Mucosa of descending colon (tissue), 3 donors: ENCODE results near the gene TMEM109. TPM values are rescaled to one million over a fixed set of nuclear protein-coding genes. Genes with fewer than 3 reads are reported as not detected.

ENCODE experiments used
- ATAC-seq: fragments of 200-7000 bp; cut with Tn5 transposase; one replicate; pipeline ENCODE4 v1.9.1; 2020; ENCODE audit warnings: mild to moderate bottlenecking, moderate library complexity
- DNase-seq, 3 donors: peaks; one replicate each; pipeline ENCODE4 v3.0.0-alpha.2; 2020
- H3K36me3 ChIP-seq: fragments of 200-600 bp; one replicate; pipeline ENCODE4 v1.8.0; 2021; ENCODE audit warnings: low read depth, mild to moderate bottlenecking
- H3K4me1 ChIP-seq: fragments of 200-600 bp; one replicate; pipeline ENCODE4 v1.8.0; 2021; ENCODE audit warnings: low read depth, mild to moderate bottlenecking
- H3K4me3 ChIP-seq: fragments of 200-600 bp; one replicate; pipeline ENCODE4 v1.8.0; 2021; ENCODE audit warnings: mild to moderate bottlenecking
- H3K9me3 ChIP-seq: fragments of 200-600 bp; one replicate; pipeline ENCODE4 v1.8.0; 2021; ENCODE audit warnings: mild to moderate bottlenecking
- CTCF ChIP-seq: fragments of 200-600 bp; IDR thresholded peaks from one replicate; pipeline ENCODE4 v1.8.0; 2022; ENCODE audit warnings: antibody characterized with exemption, mild to moderate bottlenecking
- intact Hi-C, 2 donors: fragments of 100-400 bp; cut with DNase I in 1 of 2; cut with micrococcal nuclease in 1 of 2; formaldehyde crosslinking; loops; one replicate each; pipeline versions ENCODE4 v1.11.0 to v1.11.1; 2022; cut with DNase I, micrococcal nuclease
- total RNA-seq, 3 donors: library from RNA; stranded (reverse); fragmentation: NEBNext Ultra II Directional in 2 of 3; extraction: Animal tissue kit (Norgen Biotek cat#: 25700) in 2 of 3; gene quantifications; one replicate each; pipeline versions ENCODE4 v1.2.1 to v1.2.4, GENCODE V29; 2021 to 2023
- donor health status: DM: no; HTN: no; CAD: no; lungs with moderate emphysema.
- donor health status: DM: no; HTN: no; CAD: no.
- donor health status: DM: no; HTN: yes; CAD: no.

TMEM109 gene
- total RNA-seq, 3 donors from 2014 or later, result 35.8 to 95.2 (median 46.6) TPM

GRCh38 chr11:60868682-60869450 is 45.1 kb upstream of the TMEM109 start:
- intact Hi-C loops, result no loop called here
- no peaks in the 10 kb centered on the region for H3K4me1 ChIP-seq
- TF ChIP-seq CTCF, result no peak
- H3K4me3 ChIP-seq, result no peak overlapping the region
- no peaks in the 10 kb centered on the region for H3K36me3 ChIP-seq
- ATAC-seq (no peak), DNase-seq (peak in 1 of 3 donors; percentile 21)
- H3K9me3 ChIP-seq, result no peaks in the 10 kb centered on the region

- H3K9me3 ChIP-seq, result no peaks in the 10 kb centered on the region
- peak in 1 of 3 donors; percentile 18 for DNase-seq
- intact Hi-C loops, result no loop called here
- ATAC-seq, result no peak
- no peaks in the 10 kb centered on the region for H3K36me3 ChIP-seq
- TF ChIP-seq CTCF, result no peak
- H3K4me3 ChIP-seq, result no peak overlapping the region
- no peaks in the 10 kb centered on the region for H3K4me1 ChIP-seq
Observed at GRCh38 chr11:60869451-60869825, 44.5 kb upstream of the TMEM109 start.

GRCh38 chr11:60870276-60870675 is 43.7 kb upstream of the TMEM109 start:
- Histone ChIP-seq H3K4me3 (no peak overlapping the region), H3K36me3 (no peaks in the 10 kb centered on the region), H3K4me1 (no peaks in the 10 kb centered on the region), H3K9me3 (no peaks in the 10 kb centered on the region)
- TF ChIP-seq CTCF, result no peak
- DNase-seq (peak in 1 of 3 donors; percentile 22), ATAC-seq (peak; percentile 14)
- intact Hi-C loops, result no loop called here

- no peak for ATAC-seq
- no peak overlapping the region for H3K4me3 ChIP-seq
- no peak for TF ChIP-seq CTCF
- H3K36me3 ChIP-seq, result no peaks in the 10 kb centered on the region
- no peaks in the 10 kb centered on the region for H3K4me1 ChIP-seq
- no peak for DNase-seq
- intact Hi-C loops, result no loop called here
- no peaks in the 10 kb centered on the region for H3K9me3 ChIP-seq
Observed at GRCh38 chr11:60870733-60871377, 43.1 kb upstream of the TMEM109 start.

GRCh38 chr11:60871378-60872061 is 42.4 kb upstream of the TMEM109 start:
- intact Hi-C loops, result no loop called here

More at GRCh38 chr11:60871378-60872061, 42.4 kb upstream of the TMEM109 start:
- TF ChIP-seq CTCF, result no peak
- no peak overlapping the region for H3K4me3 ChIP-seq
- no peaks in the 10 kb centered on the region for H3K4me1 ChIP-seq
- no peaks in the 10 kb centered on the region for H3K9me3 ChIP-seq
- H3K36me3 ChIP-seq, result no peaks in the 10 kb centered on the region
- DNase-seq (peak in 1 of 3 donors; percentile 42), ATAC-seq (no peak)
